NOMO-1 treated with dmso at 0.1 percent for 144 hours (cell line): ENCODE results near the gene MEP1B.
A peak's percentile ranks its signal among the peaks of the same experiment; 100 is the strongest.
"Not testable (repeated sequence)": the region's sequence is repeated elsewhere in the genome, so short reads cannot be mapped to it uniquely, and the experiment has no call there.

ENCODE experiments used
- DNase-seq: peaks from one replicate; lab custom pipeline; 2025; ENCODE audit not compliant: unreplicated experiment; lab: John Stamatoyannopoulos, UW

Gene MEP1B

GRCh38 chr18:32189790-32190189 lies at the start of gene MEP1B:
Gene MEP1B (plus strand): TSS chr18:32190039. CDS start chr18:32190071, 32 bp downstream.
- DNase-seq = no peak

- DNase-seq = no peak
Observed at GRCh38 chr18:32148185-32148870, 41.5 kb upstream of the MEP1B start.

GRCh38 chr18:32152705-32153448 lies 37.0 kb upstream of the MEP1B start:
- DNase-seq = no peak

- DNase-seq = peak; percentile 2
Observed at GRCh38 chr18:32156855-32157254, 33.0 kb upstream of the MEP1B start.

GRCh38 chr18:32157580-32157979 lies 32.3 kb upstream of the MEP1B start:
- DNase-seq = no peak

GRCh38 chr18:32158108-32158624 lies 31.7 kb upstream of the MEP1B start:
- peak; percentile 52 for DNase-seq

- DNase-seq = not testable (repeated sequence)
Observed at GRCh38 chr18:32158631-32159030, 31.2 kb upstream of the MEP1B start.

- DNase-seq = no peak
Observed at GRCh38 chr18:32160547-32160946, 29.3 kb upstream of the MEP1B start.

GRCh38 chr18:32167980-32168730 lies 21.7 kb upstream of the MEP1B start:
- no peak for DNase-seq

- no peak for DNase-seq
Observed at GRCh38 chr18:32173654-32174053, 16.2 kb upstream of the MEP1B start.

GRCh38 chr18:32174719-32175118 lies 15.1 kb upstream of the MEP1B start:
- no peak for DNase-seq

GRCh38 chr18:32175265-32175664 lies 14.6 kb upstream of the MEP1B start:
- DNase-seq = no peak

- not testable (repeated sequence) for DNase-seq
Observed at GRCh38 chr18:32176745-32177144, 13.1 kb upstream of the MEP1B start.

GRCh38 chr18:32177530-32177929 lies 12.3 kb upstream of the MEP1B start:
- no peak for DNase-seq

- no peak for DNase-seq
Observed at GRCh38 chr18:32183503-32183902, 6.3 kb upstream of the MEP1B start.

- DNase-seq = no peak
Observed at GRCh38 chr18:32190209-32190608, 370 bp downstream of the MEP1B start.

GRCh38 chr18:32195881-32196815 lies 6.3 kb downstream of the MEP1B start:
- no peak for DNase-seq

- no peak for DNase-seq
Observed at GRCh38 chr18:32200766-32201165, 10.9 kb downstream of the MEP1B start.

- DNase-seq = no peak
Observed at GRCh38 chr18:32201948-32202672, 12.3 kb downstream of the MEP1B start.

- DNase-seq = no peak
Observed at GRCh38 chr18:32208023-32208422, 18.2 kb downstream of the MEP1B start.
